Fibroblast of mammary gland (primary cell): Measurements from ENCODE around the gene PCDHGB4.
"Not testable (repeated sequence)": the region's sequence is repeated elsewhere in the genome, so short reads cannot be mapped to it uniquely, and the experiment has no call there.

Experiments
- DNase-seq: peaks from one replicate; pipeline ENCODE4 v3.0.0-alpha.2; 2010; ENCODE audit warnings: low read depth
- H3K4me3 ChIP-seq: 2 replicates; pipeline ENCODE4 v1.5.1; 2011; ENCODE audit warnings: low read depth, mild to moderate bottlenecking, low read length, moderate library complexity; ENCODE audit not compliant: control insufficient read depth
- TF ChIP-seq, protein P1 (sequence below): conservative IDR thresholded peaks from 2 replicates; pipeline ENCODE4 v1.5.1; 2011; ENCODE audit warnings: low read depth, low read length, inconsistent platforms; ENCODE audit not compliant: control insufficient read depth, insufficient read depth

The PCDHGB4 gene

DNA sequence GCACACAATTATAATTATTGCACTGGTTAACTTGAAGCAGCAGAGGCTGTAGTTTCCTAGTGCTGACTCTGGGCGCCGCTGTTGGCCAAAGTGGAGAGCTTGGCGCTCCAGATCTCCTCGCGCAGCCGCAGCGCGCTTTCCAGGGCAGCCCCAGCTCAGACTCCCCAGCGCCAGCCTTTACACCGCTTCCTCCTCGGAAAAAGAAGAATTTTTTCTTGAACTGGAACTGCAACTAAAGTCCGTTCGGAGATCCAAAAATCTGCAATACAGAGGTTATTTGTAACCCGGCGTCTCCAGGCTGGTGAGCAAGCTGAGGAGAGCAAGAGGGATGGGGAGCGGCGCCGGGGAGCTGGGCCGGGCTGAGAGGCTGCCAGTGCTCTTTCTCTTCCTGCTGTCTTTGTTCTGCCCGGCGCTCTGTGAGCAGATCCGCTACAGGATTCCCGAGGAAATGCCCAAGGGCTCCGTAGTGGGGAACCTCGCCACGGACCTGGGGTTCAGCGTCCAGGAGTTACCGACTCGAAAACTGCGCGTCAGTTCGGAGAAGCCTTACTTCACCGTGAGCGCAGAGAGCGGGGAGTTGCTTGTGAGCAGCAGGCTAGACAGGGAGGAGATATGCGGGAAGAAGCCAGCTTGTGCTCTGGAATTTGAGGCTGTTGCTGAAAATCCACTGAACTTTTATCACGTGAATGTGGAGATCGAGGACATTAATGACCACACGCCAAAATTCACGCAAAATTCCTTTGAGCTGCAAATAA, at the start of gene PCDHGB4:
Gene PCDHGB4, plus strand, starts transcription at position 142 of the 755 bp plus-strand sequence. Its CDS starts 187 bp downstream, at position 329.
- peak; percentile 55 for DNase-seq
- H3K4me3 ChIP-seq, result peak within 1 kb of the TSS; percentile 44
- TF ChIP-seq, protein P1, sequence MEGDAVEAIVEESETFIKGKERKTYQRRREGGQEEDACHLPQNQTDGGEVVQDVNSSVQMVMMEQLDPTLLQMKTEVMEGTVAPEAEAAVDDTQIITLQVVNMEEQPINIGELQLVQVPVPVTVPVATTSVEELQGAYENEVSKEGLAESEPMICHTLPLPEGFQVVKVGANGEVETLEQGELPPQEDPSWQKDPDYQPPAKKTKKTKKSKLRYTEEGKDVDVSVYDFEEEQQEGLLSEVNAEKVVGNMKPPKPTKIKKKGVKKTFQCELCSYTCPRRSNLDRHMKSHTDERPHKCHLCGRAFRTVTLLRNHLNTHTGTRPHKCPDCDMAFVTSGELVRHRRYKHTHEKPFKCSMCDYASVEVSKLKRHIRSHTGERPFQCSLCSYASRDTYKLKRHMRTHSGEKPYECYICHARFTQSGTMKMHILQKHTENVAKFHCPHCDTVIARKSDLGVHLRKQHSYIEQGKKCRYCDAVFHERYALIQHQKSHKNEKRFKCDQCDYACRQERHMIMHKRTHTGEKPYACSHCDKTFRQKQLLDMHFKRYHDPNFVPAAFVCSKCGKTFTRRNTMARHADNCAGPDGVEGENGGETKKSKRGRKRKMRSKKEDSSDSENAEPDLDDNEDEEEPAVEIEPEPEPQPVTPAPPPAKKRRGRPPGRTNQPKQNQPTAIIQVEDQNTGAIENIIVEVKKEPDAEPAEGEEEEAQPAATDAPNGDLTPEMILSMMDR, result peak; percentile 55

DNA sequence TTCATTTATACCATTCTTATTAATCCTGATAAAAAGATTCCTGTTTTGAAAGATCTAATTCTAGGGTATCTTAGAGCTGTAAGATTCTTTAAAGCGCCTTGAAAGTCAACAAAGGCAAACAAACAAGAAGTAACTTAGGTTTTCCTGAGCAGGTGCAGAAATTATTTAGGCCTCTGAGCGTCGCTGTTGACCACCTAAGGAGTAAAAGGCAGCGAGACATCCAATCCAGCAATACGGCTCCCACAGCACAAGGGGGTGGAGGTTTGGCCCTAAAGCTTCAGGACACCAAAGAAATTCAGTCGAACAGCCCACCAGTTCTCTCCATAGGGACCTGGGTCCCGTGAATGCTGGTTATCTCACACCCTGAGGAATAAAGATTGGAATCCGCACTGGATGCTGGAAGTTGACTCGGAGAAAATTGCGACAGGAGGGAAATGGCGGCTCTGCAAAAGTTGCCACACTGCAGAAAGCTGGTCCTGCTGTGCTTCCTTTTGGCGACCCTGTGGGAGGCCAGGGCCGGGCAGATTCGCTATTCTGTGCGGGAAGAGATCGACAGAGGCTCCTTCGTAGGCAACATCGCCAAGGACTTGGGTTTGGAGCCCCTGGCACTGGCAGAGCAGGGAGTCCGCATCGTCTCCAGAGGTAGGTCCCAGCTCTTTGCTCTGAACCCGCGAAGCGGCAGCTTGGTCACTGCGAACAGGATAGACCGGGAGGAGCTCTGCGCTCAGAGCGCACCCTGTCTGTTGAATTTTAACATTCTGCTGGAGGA, 48.8 kb upstream of the PCDHGB4 start, which contains the start of gene PCDHGA2:
Gene PCDHGA2, plus strand, starts transcription at position 223 of the 769 bp plus-strand sequence.
- TF ChIP-seq, protein P1, result peak; percentile 68
- H3K4me3 ChIP-seq, result peak within 1 kb of the TSS; percentile 20
- peak; percentile 68 for DNase-seq

DNA sequence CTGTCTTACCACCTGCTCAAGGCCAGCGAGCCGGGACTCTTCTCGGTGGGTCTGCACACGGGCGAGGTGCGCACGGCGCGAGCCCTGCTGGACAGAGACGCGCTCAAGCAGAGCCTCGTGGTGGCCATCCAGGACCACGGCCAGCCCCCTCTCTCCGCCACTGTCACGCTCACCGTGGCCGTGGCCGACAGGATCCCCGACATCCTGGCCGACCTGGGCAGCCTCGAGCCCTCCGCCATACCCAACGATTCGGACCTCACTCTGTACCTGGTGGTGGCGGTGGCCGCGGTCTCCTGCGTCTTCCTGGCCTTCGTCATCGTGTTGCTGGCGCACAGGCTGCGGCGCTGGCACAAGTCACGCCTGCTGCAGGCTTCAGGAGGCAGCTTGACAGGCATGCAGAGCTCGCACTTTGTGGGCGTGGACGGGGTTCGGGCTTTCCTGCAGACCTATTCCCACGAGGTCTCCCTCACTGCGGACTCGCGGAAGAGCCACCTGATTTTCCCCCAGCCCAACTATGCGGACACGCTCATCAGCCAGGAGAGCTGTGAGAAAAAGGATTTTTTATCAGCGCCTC, 46.6 kb upstream of the PCDHGB4 start:
- not testable (repeated sequence) for H3K4me3 ChIP-seq, DNase-seq

DNA sequence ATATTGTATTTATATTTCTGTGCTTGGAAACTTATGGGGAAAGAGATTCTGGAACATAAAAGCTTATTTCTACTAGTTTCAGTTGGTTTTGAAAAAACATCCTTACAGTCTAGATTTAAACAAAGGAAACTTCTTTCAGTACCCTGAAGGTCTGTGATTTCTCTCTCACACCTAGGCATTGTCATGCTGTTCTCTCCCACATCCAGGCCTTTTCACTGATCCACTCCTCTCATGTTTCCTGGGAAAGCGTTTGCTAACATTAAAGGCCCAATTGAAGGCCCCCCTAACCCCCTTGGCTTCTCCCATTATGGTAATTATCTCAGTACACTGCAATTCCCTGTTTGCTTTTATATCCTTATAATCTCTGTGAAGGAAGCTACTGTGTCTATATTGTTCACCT, 44.7 kb upstream of the PCDHGB4 start:
- H3K4me3 ChIP-seq, result no peak overlapping the region
- TF ChIP-seq, protein P1, result no peak
- DNase-seq, result no peak

DNA sequence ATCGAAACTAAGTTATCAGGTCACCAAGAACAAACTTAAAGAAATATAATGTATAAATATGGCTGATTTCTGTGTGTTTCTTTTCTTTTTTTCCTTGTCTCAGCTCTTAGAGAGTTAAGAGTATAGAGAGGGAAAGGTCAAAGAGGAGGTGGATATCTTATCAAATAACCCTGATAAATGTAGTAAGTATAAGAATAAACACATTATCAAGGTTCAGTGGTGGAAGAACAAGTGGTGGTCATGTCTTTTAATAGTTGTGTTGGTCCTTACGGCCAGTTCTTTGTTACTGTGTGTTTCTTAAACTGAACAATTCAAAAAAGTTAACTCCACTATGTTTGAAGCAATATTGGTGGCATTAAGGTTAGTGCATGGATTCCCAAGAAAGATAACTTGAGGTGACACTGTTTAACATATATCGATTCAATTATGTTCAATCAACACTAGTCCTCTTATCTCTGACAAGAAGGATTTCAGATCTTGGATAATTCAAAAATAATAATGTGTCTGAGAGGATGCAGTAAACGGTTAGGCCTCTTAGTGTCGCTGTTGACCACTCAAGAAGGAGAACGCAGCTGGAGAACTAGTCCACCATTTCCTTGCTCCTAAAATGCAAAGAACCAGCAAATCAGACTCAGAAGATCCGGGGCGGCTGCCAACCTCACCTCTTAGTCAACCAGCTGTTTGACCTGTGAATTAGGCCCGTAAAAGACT, 44.1 kb upstream of the PCDHGB4 start, which contains the start of gene PCDHGA3:
Gene PCDHGA3, plus strand, starts transcription at position 588 of the 711 bp plus-strand sequence. CDS start 205 bp downstream, outside the sequence.
- TF ChIP-seq, protein P1, result peak; percentile 60
- peak within 1 kb of the TSS; percentile 14 for H3K4me3 ChIP-seq
- DNase-seq, result peak; percentile 75

DNA sequence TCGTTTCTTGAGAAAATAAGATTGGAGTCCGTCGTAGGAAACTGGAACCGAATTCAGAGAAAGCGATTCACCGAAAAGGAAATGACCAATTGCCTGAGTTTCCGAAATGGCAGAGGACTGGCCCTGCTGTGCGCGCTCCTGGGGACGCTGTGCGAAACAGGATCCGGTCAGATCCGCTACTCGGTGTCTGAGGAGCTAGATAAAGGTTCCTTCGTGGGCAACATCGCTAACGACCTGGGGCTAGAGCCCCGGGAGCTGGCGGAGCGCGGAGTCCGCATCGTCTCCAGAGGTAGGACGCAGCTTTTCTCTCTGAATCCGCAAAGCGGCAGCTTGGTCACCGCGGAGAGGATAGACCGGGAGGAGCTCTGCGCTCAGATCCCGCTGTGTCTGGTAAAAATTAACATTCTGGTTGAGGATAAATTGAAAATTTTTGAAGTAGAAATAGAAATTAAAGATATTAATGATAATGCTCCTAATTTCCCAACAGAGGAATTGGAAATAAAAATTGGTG, 43.5 kb upstream of the PCDHGB4 start:
- TF ChIP-seq, protein P1, result no peak
- peak overlapping the region; percentile 14 for H3K4me3 ChIP-seq
- no peak for DNase-seq
